GM10248 (cell line): ENCODE measurements around the gene RYR3.

Experiments used
- CTCF ChIA-PET: fragments of 300-600 bp; sonication (Branson Sonifier 250); formaldehyde crosslinking; extraction: SDS; loops from one replicate; lab custom pipeline; 2021; ENCODE audit warnings: antibody characterized with exemption; lab: Yijun Ruan, JAX
- POLR2A ChIA-PET: fragments of 350-650 bp; sonication (Branson Sonifier 250); formaldehyde crosslinking; extraction: SDS; loops from one replicate; lab custom pipeline; 2020; ENCODE audit warnings: antibody characterized with exemption; lab: Yijun Ruan, JAX
- DNase-seq: peaks from one replicate; pipeline ENCODE4 v3.0.0; 2012; ENCODE audit errors: extremely low spot score
- CTCF ChIP-seq: IDR thresholded peaks from 2 replicates; pipeline ENCODE4 v1.5.1; 2012; ENCODE audit warnings: mild to moderate bottlenecking, low read depth; ENCODE audit errors: extremely low read depth, missing control alignments, control extremely low read depth

The RYR3 gene

GRCh38 chr15:33405096-33405495, 94.3 kb downstream of the RYR3 start:
- no peak for TF ChIP-seq CTCF
- POLR2A ChIA-PET = no interaction called here
- CTCF ChIA-PET = no interaction called here
- no peak for DNase-seq

- DNase-seq = no peak
- ChIA-PET CTCF (no interaction called here), POLR2A (no interaction called here)
- no peak for TF ChIP-seq CTCF
These were observed 101.1 kb downstream of the RYR3 start for GRCh38 chr15:33411596-33412540.

- ChIA-PET CTCF (no interaction called here), POLR2A (no interaction called here)
- DNase-seq = no peak
- no peak for TF ChIP-seq CTCF
These were observed 108.9 kb downstream of the RYR3 start for GRCh38 chr15:33419701-33420100.

- POLR2A ChIA-PET = no interaction called here
- TF ChIP-seq CTCF = no peak
- no peak for DNase-seq
- CTCF ChIA-PET = no interaction called here
These were observed 113.3 kb downstream of the RYR3 start for GRCh38 chr15:33424025-33424424.

- CTCF ChIA-PET = no interaction called here
- POLR2A ChIA-PET = no interaction called here
- DNase-seq = no peak
- TF ChIP-seq CTCF = no peak
These were observed 114.4 kb downstream of the RYR3 start for GRCh38 chr15:33425142-33425541.

DNA sequence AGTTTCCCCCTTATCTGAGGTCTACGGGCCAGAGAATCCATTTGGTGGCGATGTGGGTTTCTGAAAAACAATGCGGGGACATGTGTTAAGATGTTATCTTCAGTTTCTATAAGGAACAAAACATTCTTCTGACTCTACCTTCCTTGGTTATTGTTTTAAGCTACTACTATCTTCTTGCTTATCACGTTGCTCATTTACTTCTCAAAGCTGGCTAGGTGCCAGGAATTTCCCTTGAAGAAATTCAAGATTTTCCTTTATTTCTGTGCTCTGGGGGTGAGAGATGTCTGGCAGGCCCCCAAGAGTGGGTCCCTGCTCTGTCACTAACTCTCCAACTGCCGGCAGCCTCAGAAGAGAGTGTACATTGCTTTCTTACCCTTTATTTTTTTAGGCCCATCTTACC, 119.8 kb downstream of the RYR3 start:
- TF ChIP-seq CTCF = no peak
- ChIA-PET CTCF (interaction anchor here (1.3 kb wide), 1 partner anchor 9 kb away, joined by 3 read pairs; no protein-coding TSS in a partner anchor), POLR2A (no interaction called here)
- no peak for DNase-seq

DNA sequence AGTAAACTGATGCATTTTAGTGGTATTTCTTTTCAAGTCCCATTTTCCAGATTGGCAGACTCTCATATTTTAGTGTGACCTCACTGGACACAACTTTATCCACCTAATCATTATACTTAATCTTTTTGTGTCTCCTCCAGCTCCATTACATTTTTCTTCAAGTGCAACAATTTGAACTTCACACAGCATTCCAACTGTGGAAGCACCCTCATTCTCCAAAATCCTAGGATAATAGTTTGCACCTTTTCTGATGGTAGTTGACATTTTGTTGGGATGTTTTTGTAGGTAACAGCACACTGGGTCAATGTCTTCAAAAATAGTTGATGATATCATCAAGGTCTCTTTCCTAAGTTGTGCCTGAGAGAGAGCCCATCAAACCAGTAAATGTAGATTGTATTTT, 123.1 kb downstream of the RYR3 start:
- ChIA-PET POLR2A (no interaction called here), CTCF (no interaction called here)
- no peak for DNase-seq
- TF ChIP-seq CTCF = no peak
